H1 (cell line): ENCODE results near the gene PFN4. TPM values are rescaled to one million over a fixed set of nuclear protein-coding genes. Genes with fewer than 3 reads are reported as not detected.

ENCODE experiments used
- TAF1 ChIP-seq: IDR thresholded peaks from 2 replicates; pipeline ENCODE4 v1.6.1; 2011; ENCODE audit warnings: mild to moderate bottlenecking, low read depth, low read length
- polyA plus RNA-seq, 7 experiments: library from polyadenylated mRNA; depleted of rRNA in 3 of 7; stranded (reverse) in 5 of 7; unstranded in 2 of 7; fragments of >200 nt in 5 of 7; fragments of 200-250 nt in 2 of 7; gene quantifications; 1 replicate in 5 of 7; 2 replicates in 1 of 7; 4 replicates in 1 of 7; pipeline versions ENCODE4 v1.2.1 to v1.2.3, GENCODE V29; 2011 to 2013; ENCODE audit warnings: missing spikeins in 2 of 7, mixed read lengths in 2 of 7
- total RNA-seq: library from RNA; stranded (reverse); fragmentation: NEBNext Ultra II Directional; extraction: Animal tissue kit (Norgen Biotek cat#: 25700); gene quantifications from 2 replicates; pipeline ENCODE4 v1.2.1, GENCODE V29; 2021
- TF ChIP-seq, protein P1 (sequence below): IDR thresholded peaks from 2 replicates; pipeline ENCODE4 v1.6.1; 2011; ENCODE audit warnings: low read depth, mild to moderate bottlenecking, low read length; ENCODE audit not compliant: insufficient read depth

The PFN4 gene
- total and polyA plus RNA-seq, 2 of the 8 experiments (the other 6 are each of a cell fraction or from before 2014, with no cell fraction given): not detected

DNA sequence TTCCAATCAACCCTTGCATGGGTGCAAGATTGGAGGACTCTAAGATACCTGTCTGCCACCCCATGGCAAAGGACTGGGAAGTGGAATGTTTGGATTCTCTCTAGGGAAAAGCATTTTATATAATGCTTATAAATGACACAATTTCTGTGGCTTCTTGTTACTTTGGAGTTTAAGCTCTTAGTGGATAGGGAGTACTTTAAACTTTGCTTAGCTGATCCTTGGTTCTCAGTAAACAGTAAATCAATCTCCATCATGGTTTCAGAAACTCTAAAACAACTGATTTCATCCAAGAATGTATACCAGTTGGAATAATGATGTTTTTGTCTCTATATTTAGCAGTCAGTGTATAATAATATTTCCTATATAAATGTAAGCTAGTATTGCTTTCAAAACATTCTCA is 37.6 kb upstream of the PFN4 start (continued):
- TF ChIP-seq, protein P1, sequence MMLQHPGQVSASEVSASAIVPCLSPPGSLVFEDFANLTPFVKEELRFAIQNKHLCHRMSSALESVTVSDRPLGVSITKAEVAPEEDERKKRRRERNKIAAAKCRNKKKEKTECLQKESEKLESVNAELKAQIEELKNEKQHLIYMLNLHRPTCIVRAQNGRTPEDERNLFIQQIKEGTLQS: no peak
- no peak for TF ChIP-seq TAF1
